ENCODE results near the gene TMEM212.

GRCh38 chr3:171860830-171861535 lies 17.8 kb downstream of the TMEM212 start:
- TF ChIP-seq CTCF (optimal IDR thresholded peaks at IDR 0.05 in 1 of 3, IDR thresholded peaks at IDR 0.05 in 1 of 3, conservative IDR thresholded peaks at IDR 0.05 in 1 of 3; ENCODE audit: extremely low read depth in 1 of 3, insufficient read depth in 2 of 3, low read length in 3 of 3) = no peak
- TF ChIP-seq EZH2 (IDR thresholded peaks at IDR 0.05; ENCODE audit: low read length) = no peak
